PC-9 (cell line): Measurements from ENCODE around the gene PPP1R15A. TPM values are rescaled to one million over a fixed set of nuclear protein-coding genes. Genes with fewer than 3 reads are reported as not detected.
"Not testable (repeated sequence)": the region's sequence is repeated elsewhere in the genome, so short reads cannot be mapped to it uniquely, and the experiment has no call there.

Experiments
- BruUV-seq: library from RNA; stranded (reverse); fragments of 400-500 nt; replicated peaks from 2 replicates; lab custom pipeline; 2021; lab: Mats Ljungman, UMichigan
- CTCF ChIA-PET: fragments of 300-600 bp; sonication (Branson Sonifier 250); formaldehyde crosslinking; loops from one replicate; lab custom pipeline; 2022; ENCODE audit warnings: antibody characterized with exemption; lab: Charles Lee
- POLR2A ChIA-PET: fragments of 300-600 bp; sonication (Branson Sonifier 250); formaldehyde crosslinking; loops from one replicate; lab custom pipeline; 2022; ENCODE audit warnings: antibody characterized with exemption; ENCODE audit not compliant: unreplicated experiment; lab: Charles Lee
- DNase-seq, 2 experiments: peaks; one replicate each; pipeline versions ENCODE4 v3.0.0 to v3.0.0-alpha.2; 2015 to 2022; ENCODE audit warnings: mixed read lengths in 1 of 2
- H2AFZ ChIP-seq: fragments of 200-600 bp; sonication (generic); 2 replicates; pipeline ENCODE4 v1.8.1; 2017; ENCODE audit warnings: antibody characterized with exemption
- H3F3A ChIP-seq: fragments of 200-600 bp; sonication (generic); 2 replicates; pipeline ENCODE4 v1.8.1; 2017; ENCODE audit warnings: antibody characterized with exemption, mild to moderate bottlenecking, low read depth; ENCODE audit not compliant: insufficient read depth
- H3K27ac ChIP-seq: fragments of 200-600 bp; sonication (generic); 2 replicates; pipeline ENCODE4 v1.6.1; 2016; ENCODE audit warnings: mixed run types
- H3K27me3 ChIP-seq: fragments of 200-600 bp; sonication (generic); 2 replicates; pipeline ENCODE4 v1.6.1; 2016; ENCODE audit warnings: low read depth, mixed run types; ENCODE audit not compliant: insufficient read depth
- H3K36me3 ChIP-seq: fragments of 200-600 bp; sonication (generic); 2 replicates; pipeline ENCODE4 v1.6.1; 2016; ENCODE audit warnings: low read depth, mixed run types
- H3K4me1 ChIP-seq: fragments of 200-600 bp; sonication (generic); replicated peaks from 2 replicates; pipeline ENCODE4 v1.6.1; 2016; ENCODE audit warnings: mixed run types; ENCODE audit not compliant: insufficient read depth
- H3K4me2 ChIP-seq: fragments of 200-600 bp; sonication (generic); 2 replicates; pipeline ENCODE4 v1.6.1; 2017; ENCODE audit warnings: mixed run types
- H3K4me3 ChIP-seq: fragments of 200-600 bp; sonication (generic); 2 replicates; pipeline ENCODE4 v1.6.1; 2016; ENCODE audit warnings: mixed run types
- H3K79me2 ChIP-seq: fragments of 200-600 bp; sonication (generic); 2 replicates; pipeline ENCODE4 v1.6.1; 2017; ENCODE audit warnings: low read depth, mixed run types
- H3K9me2 ChIP-seq: fragments of 200-600 bp; sonication (generic); 2 replicates; pipeline ENCODE4 v1.8.1; 2017; ENCODE audit warnings: mild to moderate bottlenecking; ENCODE audit not compliant: insufficient read depth
- H3K9me3 ChIP-seq: fragments of 200-600 bp; sonication (generic); 2 replicates; pipeline ENCODE4 v1.8.1; 2016; ENCODE audit warnings: low read depth; ENCODE audit not compliant: insufficient read depth
- H4K20me1 ChIP-seq: fragments of 200-600 bp; sonication (generic); 2 replicates; pipeline ENCODE4 v1.8.1; 2017; ENCODE audit not compliant: insufficient read depth
- EZH2 ChIP-seq: fragments of 200-600 bp; sonication (generic); IDR thresholded peaks from 2 replicates; pipeline ENCODE4 v1.8.0; 2017; ENCODE audit warnings: antibody characterized with exemption, low read depth
- intact Hi-C: fragments of 100-400 bp; cut with micrococcal nuclease; formaldehyde crosslinking; loops from one replicate; pipeline ENCODE4 v1.10.0; 2022; ENCODE audit not compliant: unreplicated experiment
- total RNA-seq: library from RNA; stranded (reverse); gene quantifications from 2 replicates; pipeline ENCODE4 v1.2.3, GENCODE V29; 2021
- TF ChIP-seq, protein P1 (sequence below): fragments of 200-600 bp; sonication (generic); conservative IDR thresholded peaks from 2 replicates; pipeline ENCODE4 v1.6.1; 2017; ENCODE audit warnings: mixed run types, antibody characterized with exemption, mild to moderate bottlenecking, moderate library complexity

PPP1R15A gene
- total RNA-seq, 1 experiment from 2014 or later: 49.5 TPM

GRCh38 chr19:48881741-48882657 lies 9.8 kb downstream of the PPP1R15A start:
- Histone ChIP-seq H3K36me3 (peaks cover 5% of the 10 kb centered on the region; the same call in 1 of the 2 replicates), H3K27ac (no peak overlapping the region), H3K9me2 (no peaks in the 10 kb centered on the region), H4K20me1 (peaks cover 9% of the 10 kb centered on the region), H3K4me3 (no peak overlapping the region), H2AFZ (no peak overlapping the region), H3K79me2 (peaks cover 4% of the 10 kb centered on the region), H3K27me3 (no peaks in the 10 kb centered on the region), H3F3A (peaks cover 32% of the 10 kb centered on the region), H3K9me3 (peaks cover 7% of the 10 kb centered on the region; the same call in 1 of the 2 replicates), H3K4me2 (no peak overlapping the region), H3K4me1 (no peaks in the 10 kb centered on the region)
- no peak for DNase-seq
- TF ChIP-seq, protein P1, sequence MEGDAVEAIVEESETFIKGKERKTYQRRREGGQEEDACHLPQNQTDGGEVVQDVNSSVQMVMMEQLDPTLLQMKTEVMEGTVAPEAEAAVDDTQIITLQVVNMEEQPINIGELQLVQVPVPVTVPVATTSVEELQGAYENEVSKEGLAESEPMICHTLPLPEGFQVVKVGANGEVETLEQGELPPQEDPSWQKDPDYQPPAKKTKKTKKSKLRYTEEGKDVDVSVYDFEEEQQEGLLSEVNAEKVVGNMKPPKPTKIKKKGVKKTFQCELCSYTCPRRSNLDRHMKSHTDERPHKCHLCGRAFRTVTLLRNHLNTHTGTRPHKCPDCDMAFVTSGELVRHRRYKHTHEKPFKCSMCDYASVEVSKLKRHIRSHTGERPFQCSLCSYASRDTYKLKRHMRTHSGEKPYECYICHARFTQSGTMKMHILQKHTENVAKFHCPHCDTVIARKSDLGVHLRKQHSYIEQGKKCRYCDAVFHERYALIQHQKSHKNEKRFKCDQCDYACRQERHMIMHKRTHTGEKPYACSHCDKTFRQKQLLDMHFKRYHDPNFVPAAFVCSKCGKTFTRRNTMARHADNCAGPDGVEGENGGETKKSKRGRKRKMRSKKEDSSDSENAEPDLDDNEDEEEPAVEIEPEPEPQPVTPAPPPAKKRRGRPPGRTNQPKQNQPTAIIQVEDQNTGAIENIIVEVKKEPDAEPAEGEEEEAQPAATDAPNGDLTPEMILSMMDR: no peak
- TF ChIP-seq EZH2: no peak
- ChIA-PET CTCF (no interaction called here), POLR2A (interaction anchor here (0.6 to 0.7 kb wide), 3 partner anchors 10 to 389 kb away, joined by 3 to 5 read pairs (median 4); no protein-coding TSS in a partner anchor)
- intact Hi-C loops: no loop called here
- BruUV-seq: no TSS peak

DNA sequence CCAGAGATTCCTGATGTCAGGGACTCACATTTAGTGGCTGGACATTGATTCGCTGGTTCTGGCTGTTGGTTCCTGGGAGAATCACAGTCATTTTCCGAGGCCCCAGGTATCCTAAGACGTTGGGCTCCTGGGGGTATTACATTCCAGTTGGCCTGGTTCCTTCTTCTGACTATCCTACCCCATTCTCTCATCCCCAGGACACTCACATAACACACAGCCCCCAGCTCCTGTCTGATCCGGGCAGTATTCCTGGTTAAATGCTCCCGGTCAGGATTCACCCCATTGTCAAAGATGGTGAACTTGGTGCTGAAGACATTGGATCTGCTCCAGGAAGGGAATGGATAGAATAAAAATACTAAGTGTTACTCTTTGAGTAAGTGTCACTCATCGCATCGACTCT lies 11.5 kb downstream of the PPP1R15A start:
- ChIA-PET CTCF (no interaction called here), POLR2A (no interaction called here)
- no peak for TF ChIP-seq EZH2
- TF ChIP-seq, protein P1: no peak
- Histone ChIP-seq H3K4me2 (no peak overlapping the region), H3K9me2 (no peaks in the 10 kb centered on the region), H3K27ac (no peak overlapping the region), H3K36me3 (peaks cover under 1% of the 10 kb centered on the region; the same call in 1 of the 2 replicates), H3K27me3 (no peaks in the 10 kb centered on the region), H2AFZ (no peak overlapping the region), H3K79me2 (no peaks in the 10 kb centered on the region), H3K9me3 (peaks cover 7% of the 10 kb centered on the region; the same call in 1 of the 2 replicates), H3F3A (peaks cover 15% of the 10 kb centered on the region; the same call in 1 of the 2 replicates), H3K4me1 (no peaks in the 10 kb centered on the region), H4K20me1 (no peaks in the 10 kb centered on the region), H3K4me3 (no peak overlapping the region)
- no TSS peak for BruUV-seq
- intact Hi-C loops: no loop called here
- DNase-seq: no peak

- H3K9me3 ChIP-seq: no peaks in the 10 kb centered on the region
- no peaks in the 10 kb centered on the region for H3K36me3 ChIP-seq
- H3K4me1 ChIP-seq: no peaks in the 10 kb centered on the region
- POLR2A ChIA-PET: no interaction called here
- TF ChIP-seq, protein P1: no peak
- no peak for TF ChIP-seq EZH2
- no peak overlapping the region for H3K4me3 ChIP-seq
- H3K79me2 ChIP-seq: no peaks in the 10 kb centered on the region
- no peaks in the 10 kb centered on the region for H3K27me3 ChIP-seq
- H4K20me1 ChIP-seq: no peaks in the 10 kb centered on the region
- intact Hi-C loops: no loop called here
- H2AFZ ChIP-seq: no peak overlapping the region
- no peak overlapping the region for H3K4me2 ChIP-seq
- H3K27ac ChIP-seq: no peak overlapping the region
- no peaks in the 10 kb centered on the region for H3F3A ChIP-seq
- no peaks in the 10 kb centered on the region for H3K9me2 ChIP-seq
- no peak for DNase-seq
- BruUV-seq: no TSS peak
- CTCF ChIA-PET: no interaction called here
Measured at GRCh38 chr19:48887861-48888612, 15.8 kb downstream of the PPP1R15A start.

DNA sequence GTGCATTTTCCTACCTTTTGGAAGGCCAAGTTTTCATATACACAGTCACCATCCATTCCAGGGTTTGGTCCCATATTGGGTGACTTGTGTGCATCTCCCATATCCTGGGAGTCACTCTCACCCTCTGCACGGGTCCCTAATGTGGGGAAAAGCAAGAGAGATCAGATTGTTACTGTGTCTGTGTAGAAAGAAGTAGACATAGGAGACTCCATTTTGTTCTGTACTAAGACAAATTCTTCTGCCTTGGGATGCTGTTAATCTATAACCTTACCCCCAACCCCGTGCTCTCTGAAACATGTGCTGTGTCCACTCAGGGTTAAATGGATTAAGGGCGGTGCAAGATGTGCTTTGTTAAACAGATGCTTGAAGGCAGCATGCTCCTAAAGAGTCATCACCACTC lies 17.3 kb downstream of the PPP1R15A start:
- POLR2A ChIA-PET, BruUV-seq, DNase-seq, H3K4me1 ChIP-seq, H3K9me2 ChIP-seq, H3K27me3 ChIP-seq, H3K4me2 ChIP-seq, H2AFZ ChIP-seq, H3F3A ChIP-seq, intact Hi-C loops, H3K4me3 ChIP-seq, CTCF ChIA-PET, H3K79me2 ChIP-seq, H3K9me3 ChIP-seq, H4K20me1 ChIP-seq, H3K36me3 ChIP-seq, H3K27ac ChIP-seq: not testable (repeated sequence)
